ENCODE data around the gene LIPJ.

The LIPJ gene

DNA sequence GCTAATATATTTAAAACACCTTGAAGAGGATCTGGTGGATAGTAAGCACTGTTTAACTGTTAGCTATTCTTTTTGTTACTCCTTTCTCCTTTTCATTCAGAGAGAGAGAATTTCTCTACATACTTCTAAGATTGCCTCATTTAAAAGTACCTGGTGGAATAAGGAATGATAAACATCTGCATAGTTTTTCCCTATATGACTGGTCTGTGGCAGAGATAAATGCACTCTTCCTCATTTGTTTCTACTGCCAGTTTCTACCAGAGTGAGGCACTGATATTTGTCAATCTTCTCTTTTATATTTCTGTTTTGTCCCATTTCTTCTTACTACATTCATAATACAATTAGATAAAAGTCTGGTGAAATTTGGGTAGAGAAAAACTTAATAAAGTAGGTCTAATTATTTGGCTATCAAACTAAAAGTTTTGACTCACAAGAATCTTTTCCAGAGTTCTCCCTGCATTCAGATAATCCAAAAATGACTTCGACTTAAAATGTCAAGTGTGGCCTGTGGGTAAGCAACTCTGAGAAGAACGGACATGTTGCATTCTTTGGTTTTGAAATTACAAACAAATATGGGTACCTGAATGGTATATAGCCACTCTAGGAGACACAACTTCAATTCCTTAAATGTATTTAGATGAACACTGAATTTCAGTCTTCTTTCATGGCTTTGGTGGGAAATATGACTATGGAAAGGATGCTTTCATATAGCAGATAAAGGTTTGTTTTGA lies 42.3 kb upstream of the LIPJ start:
- TF ChIP-seq, protein P1, sequence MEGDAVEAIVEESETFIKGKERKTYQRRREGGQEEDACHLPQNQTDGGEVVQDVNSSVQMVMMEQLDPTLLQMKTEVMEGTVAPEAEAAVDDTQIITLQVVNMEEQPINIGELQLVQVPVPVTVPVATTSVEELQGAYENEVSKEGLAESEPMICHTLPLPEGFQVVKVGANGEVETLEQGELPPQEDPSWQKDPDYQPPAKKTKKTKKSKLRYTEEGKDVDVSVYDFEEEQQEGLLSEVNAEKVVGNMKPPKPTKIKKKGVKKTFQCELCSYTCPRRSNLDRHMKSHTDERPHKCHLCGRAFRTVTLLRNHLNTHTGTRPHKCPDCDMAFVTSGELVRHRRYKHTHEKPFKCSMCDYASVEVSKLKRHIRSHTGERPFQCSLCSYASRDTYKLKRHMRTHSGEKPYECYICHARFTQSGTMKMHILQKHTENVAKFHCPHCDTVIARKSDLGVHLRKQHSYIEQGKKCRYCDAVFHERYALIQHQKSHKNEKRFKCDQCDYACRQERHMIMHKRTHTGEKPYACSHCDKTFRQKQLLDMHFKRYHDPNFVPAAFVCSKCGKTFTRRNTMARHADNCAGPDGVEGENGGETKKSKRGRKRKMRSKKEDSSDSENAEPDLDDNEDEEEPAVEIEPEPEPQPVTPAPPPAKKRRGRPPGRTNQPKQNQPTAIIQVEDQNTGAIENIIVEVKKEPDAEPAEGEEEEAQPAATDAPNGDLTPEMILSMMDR (IDR thresholded peaks at IDR 0.05; ENCODE audit: low read depth, low read length, poor library complexity, severe bottlenecking) = no peak
- Histone ChIP-seq H3K36me3 (ENCODE audit: control insufficient read depth, low read length) (no peaks in the 10 kb centered on the region), H3K27ac (ENCODE audit: low read depth, low read length) (no peak overlapping the region), H3K79me2 (ENCODE audit: control insufficient read depth, low read length) (no peaks in the 10 kb centered on the region), H3F3A (ENCODE audit: control insufficient read depth, insufficient read depth) (no peaks in the 10 kb centered on the region), H3K4me2 (ENCODE audit: low read length) (no peak overlapping the region), H3K27me3 (ENCODE audit: control insufficient read depth, low read length) (no peaks in the 10 kb centered on the region), H4K20me1 (ENCODE audit: control insufficient read depth, insufficient read depth, low read depth, low read length) (no peaks in the 10 kb centered on the region), H3K9me2 (replicated peaks; ENCODE audit: control insufficient read depth, low read length) (no peaks in the 10 kb centered on the region), H3K4me3 (ENCODE audit: low read length) (no peak overlapping the region), H3K9me3 (ENCODE audit: control insufficient read depth, insufficient read depth, low read length) (no peaks in the 10 kb centered on the region), H3K4me1 (ENCODE audit: control insufficient read depth, low read length) (no peaks in the 10 kb centered on the region)

- Histone ChIP-seq H4K20me1 (ENCODE audit: control insufficient read depth, insufficient read depth, low read depth, low read length) (no peaks in the 10 kb centered on the region), H3K36me3 (ENCODE audit: control insufficient read depth, low read length) (no peaks in the 10 kb centered on the region), H3K4me3 (ENCODE audit: low read length) (no peak overlapping the region), H3K4me1 (ENCODE audit: control insufficient read depth, low read length) (no peaks in the 10 kb centered on the region), H3K27me3 (ENCODE audit: control insufficient read depth, low read length) (no peaks in the 10 kb centered on the region), H3K9me2 (replicated peaks; ENCODE audit: control insufficient read depth, low read length) (no peaks in the 10 kb centered on the region), H3K9me3 (ENCODE audit: control insufficient read depth, insufficient read depth, low read length) (no peaks in the 10 kb centered on the region), H3K4me2 (ENCODE audit: low read length) (no peak overlapping the region), H3K27ac (ENCODE audit: low read depth, low read length) (no peak overlapping the region), H3K79me2 (ENCODE audit: control insufficient read depth, low read length) (no peaks in the 10 kb centered on the region), H3F3A (ENCODE audit: control insufficient read depth, insufficient read depth) (no peaks in the 10 kb centered on the region)
- no peak for TF ChIP-seq EZH2phosphoT487 (IDR thresholded peaks at IDR 0.05; ENCODE audit: borderline replicate concordance, low read length)
- TF ChIP-seq, protein P1 (IDR thresholded peaks at IDR 0.05; ENCODE audit: low read depth, low read length, poor library complexity, severe bottlenecking) = no peak
Measured at GRCh38 chr10:88545359-88545758, 41.2 kb upstream of the LIPJ start.

- Histone ChIP-seq H3K9me2 (replicated peaks; ENCODE audit: control insufficient read depth, low read length) (no peaks in the 10 kb centered on the region), H3K27me3 (ENCODE audit: control insufficient read depth, low read length) (no peaks in the 10 kb centered on the region), H3F3A (ENCODE audit: control insufficient read depth, insufficient read depth) (no peaks in the 10 kb centered on the region), H3K36me3 (ENCODE audit: control insufficient read depth, low read length) (no peaks in the 10 kb centered on the region), H3K4me2 (ENCODE audit: low read length) (no peak overlapping the region), H3K27ac (ENCODE audit: low read depth, low read length) (no peak overlapping the region), H3K9me3 (ENCODE audit: control insufficient read depth, insufficient read depth, low read length) (no peaks in the 10 kb centered on the region), H3K79me2 (ENCODE audit: control insufficient read depth, low read length) (no peaks in the 10 kb centered on the region), H3K4me1 (ENCODE audit: control insufficient read depth, low read length) (no peaks in the 10 kb centered on the region), H4K20me1 (ENCODE audit: control insufficient read depth, insufficient read depth, low read depth, low read length) (no peaks in the 10 kb centered on the region), H3K4me3 (ENCODE audit: low read length) (no peak overlapping the region)
- TF ChIP-seq, protein P1 (IDR thresholded peaks at IDR 0.05; ENCODE audit: low read depth, low read length, poor library complexity, severe bottlenecking) = no peak
- no peak for TF ChIP-seq EZH2phosphoT487 (IDR thresholded peaks at IDR 0.05; ENCODE audit: borderline replicate concordance, low read length)
Measured at GRCh38 chr10:88546497-88546896, 40.1 kb upstream of the LIPJ start.
